Fibroblast of pulmonary artery (primary cell): ENCODE measurements around the gene SPON2.
A peak's percentile ranks its signal among the peaks of the same experiment; 100 is the strongest.

Experiments used
- DNase-seq: peaks from one replicate; pipeline ENCODE4 v3.0.0-alpha.2; 2010; ENCODE audit warnings: low read depth
- H3K4me3 ChIP-seq: replicated peaks from 2 replicates; pipeline ENCODE4 v1.5.1; 2011; ENCODE audit warnings: low read depth, mild to moderate bottlenecking, control low read depth, low read length, moderate library complexity
- TF ChIP-seq, protein P1 (sequence below): IDR thresholded peaks from 2 replicates; pipeline ENCODE4 v1.5.1; 2011; ENCODE audit warnings: mild to moderate bottlenecking, control low read depth, low read length, inconsistent platforms; ENCODE audit errors: missing control alignments

Gene SPON2

DNA sequence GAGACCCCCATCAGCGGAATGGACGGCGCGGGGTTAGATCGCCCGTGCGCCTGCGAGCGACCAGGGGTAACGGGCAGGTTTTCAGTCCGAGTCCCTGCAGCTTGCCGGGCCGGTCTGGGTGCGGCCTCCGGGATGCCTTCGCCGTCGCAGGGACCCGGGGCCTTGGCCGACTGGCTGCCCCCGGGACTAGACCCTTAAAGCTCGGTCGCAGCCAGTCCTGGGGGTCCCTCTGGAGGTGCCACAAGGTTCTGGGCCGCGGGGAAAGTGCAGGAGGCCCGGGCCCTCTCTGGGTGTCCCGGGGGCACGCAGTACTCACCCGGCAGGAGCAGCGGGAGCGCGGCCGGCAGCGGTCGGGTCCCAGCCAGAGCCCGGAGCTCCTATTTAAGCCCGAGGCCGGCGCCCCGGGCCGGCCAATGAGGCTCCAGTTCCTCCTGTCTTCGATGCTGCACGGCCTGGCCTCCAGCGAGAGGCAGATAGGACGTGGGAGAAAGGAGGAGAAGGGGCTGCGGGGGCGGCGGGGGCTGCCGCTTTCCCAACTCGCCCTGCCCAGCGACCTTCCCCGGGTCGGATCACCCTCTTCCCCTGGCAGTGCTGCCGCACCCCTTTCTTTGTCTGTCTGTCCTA, at the start of gene SPON2:
Gene SPON2, minus strand, starts transcription at position 356 of the 624 bp plus-strand sequence.
- TF ChIP-seq, protein P1, sequence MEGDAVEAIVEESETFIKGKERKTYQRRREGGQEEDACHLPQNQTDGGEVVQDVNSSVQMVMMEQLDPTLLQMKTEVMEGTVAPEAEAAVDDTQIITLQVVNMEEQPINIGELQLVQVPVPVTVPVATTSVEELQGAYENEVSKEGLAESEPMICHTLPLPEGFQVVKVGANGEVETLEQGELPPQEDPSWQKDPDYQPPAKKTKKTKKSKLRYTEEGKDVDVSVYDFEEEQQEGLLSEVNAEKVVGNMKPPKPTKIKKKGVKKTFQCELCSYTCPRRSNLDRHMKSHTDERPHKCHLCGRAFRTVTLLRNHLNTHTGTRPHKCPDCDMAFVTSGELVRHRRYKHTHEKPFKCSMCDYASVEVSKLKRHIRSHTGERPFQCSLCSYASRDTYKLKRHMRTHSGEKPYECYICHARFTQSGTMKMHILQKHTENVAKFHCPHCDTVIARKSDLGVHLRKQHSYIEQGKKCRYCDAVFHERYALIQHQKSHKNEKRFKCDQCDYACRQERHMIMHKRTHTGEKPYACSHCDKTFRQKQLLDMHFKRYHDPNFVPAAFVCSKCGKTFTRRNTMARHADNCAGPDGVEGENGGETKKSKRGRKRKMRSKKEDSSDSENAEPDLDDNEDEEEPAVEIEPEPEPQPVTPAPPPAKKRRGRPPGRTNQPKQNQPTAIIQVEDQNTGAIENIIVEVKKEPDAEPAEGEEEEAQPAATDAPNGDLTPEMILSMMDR, result no peak
- peak; percentile 59 for DNase-seq
- H3K4me3 ChIP-seq, result peak within 1 kb of the TSS; percentile 56

DNA sequence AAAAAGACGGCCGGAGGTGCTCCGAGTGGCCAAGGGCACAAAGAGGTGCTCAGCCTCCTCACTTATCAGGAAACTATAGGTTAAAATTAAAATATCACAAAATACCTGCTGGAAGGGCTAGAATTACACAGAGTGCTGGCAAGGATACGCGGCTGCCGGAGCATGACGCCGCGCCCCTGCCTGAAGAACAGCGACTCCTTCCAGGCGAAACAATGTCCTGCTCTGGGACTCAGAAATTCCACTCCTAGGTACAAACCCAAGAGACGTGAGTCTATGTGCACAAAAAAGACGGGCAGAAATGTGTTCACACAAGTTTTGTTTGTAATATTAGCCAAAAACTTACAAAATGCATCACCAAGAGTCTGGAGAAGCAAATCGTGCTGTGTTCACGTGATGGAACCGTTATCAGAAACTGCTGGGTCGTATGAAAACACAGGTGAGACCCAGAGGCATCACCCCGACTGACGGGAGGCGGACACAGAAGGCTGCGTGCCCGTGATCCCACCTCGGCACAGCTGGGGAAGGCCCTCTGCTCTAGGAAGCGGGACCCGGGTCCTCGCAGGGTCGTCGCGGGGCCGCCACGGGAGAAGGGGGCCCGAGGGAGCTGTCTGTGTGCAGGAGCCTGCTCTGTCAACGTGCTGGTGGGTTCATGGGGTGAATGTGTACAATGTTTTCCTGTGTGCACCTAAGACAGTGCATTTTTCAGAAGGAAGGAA, 48.9 kb upstream of the SPON2 start:
- H3K4me3 ChIP-seq, result no peak overlapping the region
- TF ChIP-seq, protein P1, result no peak
- DNase-seq, result no peak

DNA sequence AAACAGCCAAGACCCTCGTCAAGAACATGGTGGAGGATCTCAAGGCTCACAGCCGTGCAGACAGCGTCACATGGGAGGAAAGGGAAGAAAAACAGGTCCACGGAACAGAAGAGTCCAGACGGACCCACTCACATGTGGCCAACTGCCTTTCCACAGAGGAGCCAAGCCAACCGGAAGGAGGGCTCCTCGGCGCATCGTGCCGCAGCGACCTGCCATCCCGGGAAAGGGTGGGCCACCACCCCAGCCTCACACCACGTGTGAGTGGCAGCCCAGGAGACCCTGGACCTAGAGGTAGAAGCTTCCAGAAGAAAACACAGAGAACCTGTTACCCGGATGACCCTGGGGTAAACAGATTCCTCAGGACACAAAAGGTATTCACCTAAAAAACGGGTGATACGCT, 48.2 kb upstream of the SPON2 start:
- H3K4me3 ChIP-seq, result no peak overlapping the region
- DNase-seq, result no peak
- TF ChIP-seq, protein P1, result no peak

DNA sequence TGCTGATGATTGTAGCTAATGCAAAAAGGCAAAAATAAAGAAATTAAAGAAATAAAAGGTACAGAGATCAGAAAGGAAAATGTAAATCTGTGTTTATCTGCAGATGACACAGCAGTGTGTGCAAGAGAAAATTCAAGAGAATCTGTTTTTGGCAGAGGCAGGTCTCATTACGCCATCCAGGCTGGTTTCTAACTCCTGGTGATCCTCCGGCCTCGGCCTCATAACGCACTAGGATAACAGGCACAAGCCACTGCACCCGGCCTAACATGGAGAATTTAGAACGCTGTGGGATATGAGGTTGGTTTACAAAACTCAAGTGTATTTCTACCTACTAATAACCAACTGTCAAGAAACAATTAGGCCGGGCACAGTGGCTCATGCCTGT, 47.2 kb upstream of the SPON2 start:
- H3K4me3 ChIP-seq, result no peak overlapping the region
- no peak for DNase-seq
- TF ChIP-seq, protein P1, result no peak

DNA sequence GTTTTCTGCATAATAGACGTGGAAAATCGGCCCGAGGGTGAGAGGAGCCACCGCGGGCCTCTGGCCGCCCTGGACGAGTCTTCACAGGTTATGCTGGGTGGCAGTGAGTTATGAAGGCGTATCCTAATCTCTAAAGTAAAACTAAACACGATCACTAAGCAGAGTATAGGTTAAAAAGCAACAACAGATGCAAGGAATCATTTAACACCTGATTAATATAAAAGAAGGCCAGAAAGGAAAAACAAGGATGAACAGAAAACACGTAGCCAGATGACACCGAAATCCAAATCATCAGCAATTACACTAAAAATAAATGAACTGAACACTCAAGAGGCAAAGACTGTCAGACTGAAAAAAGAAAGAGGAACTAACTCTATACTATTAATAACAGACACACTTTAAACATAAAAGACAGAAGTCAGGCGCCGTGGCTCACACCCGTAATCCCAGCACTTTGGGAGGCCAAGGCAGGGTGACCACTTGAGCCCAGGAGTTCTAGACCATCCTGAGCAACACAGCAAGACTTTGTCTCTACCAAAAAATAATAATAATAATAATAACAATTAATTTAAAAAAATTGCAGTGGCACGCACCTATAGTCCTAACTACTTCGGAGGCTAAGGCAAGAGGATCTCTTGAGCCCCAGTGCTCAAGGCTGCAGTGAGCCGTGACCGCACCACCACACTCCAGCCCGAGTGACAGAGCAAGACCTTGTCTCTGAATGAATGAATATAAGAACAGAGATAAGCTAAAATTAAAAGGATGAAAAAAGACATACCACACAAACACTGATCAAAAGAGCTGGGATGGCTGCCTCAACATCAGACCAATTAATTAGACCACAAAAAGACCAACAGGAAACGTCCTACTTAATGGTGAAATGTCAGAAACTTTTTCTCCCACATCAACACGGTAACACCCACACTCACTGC, 46.5 kb upstream of the SPON2 start:
- TF ChIP-seq, protein P1, result no peak
- H3K4me3 ChIP-seq, result no peak overlapping the region
- DNase-seq, result no peak

DNA sequence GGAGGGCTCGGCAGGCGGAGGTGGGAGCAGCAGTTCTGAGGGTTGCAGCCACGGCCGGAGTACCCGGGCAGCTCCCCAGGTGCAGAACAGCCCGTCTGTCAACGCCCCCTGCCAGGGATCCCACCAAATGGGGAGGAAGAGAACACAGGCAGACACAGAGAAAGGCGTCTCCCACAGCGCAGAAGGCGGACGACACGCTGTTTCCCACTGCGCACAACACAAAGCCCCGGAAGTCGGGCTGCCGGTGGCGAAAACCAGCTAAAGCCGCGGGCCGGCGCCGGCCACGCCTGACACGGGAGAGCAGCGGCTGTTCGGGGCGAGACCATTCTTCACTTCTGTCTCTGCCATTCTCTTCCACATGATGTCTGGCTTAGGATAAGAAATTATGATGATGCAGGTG, 45.0 kb upstream of the SPON2 start:
- no peak for DNase-seq
- TF ChIP-seq, protein P1, result no peak
- no peak overlapping the region for H3K4me3 ChIP-seq
